ENCODE results near the gene GPC6.

Gene GPC6

DNA sequence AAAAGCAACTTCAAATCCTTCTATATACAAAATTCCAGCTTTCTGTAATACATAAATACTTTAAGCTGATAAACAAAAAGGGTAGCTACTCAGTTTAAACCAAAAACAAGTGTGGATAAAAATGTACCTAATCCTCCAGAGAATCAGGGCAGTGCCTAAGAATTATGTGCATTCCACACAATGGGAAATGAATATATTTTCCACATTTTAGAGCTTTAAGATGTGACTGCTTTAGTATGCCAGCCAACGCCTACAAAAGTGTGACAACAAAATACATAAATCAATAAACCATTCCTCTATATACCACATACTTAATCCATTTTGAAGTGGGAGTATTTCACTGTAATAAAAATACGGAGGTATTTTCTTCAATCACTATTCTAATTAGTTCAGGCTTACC is 977.6 kb downstream of the GPC6 start:
- H3K79me2 ChIP-seq (ENCODE audit: insufficient read depth, low read length), result no peaks in the 10 kb centered on the region
- H3K36me3 ChIP-seq (ENCODE audit: insufficient read depth, low read length), result no peaks in the 10 kb centered on the region
- H3K4me3 ChIP-seq (ENCODE audit: low read length, poor library complexity, severe bottlenecking), result no peak overlapping the region
- no peaks in the 10 kb centered on the region for H3F3A ChIP-seq (ENCODE audit: low read depth)
- no peaks in the 10 kb centered on the region for H3K27me3 ChIP-seq (ENCODE audit: insufficient read depth, low read length, poor library complexity, severe bottlenecking)
- no peaks in the 10 kb centered on the region for H3K4me1 ChIP-seq (ENCODE audit: insufficient read depth, low read length, poor library complexity, severe bottlenecking)
- no peaks in the 10 kb centered on the region for H3K9me2 ChIP-seq (replicated peaks; ENCODE audit: low read depth, low read length)
- no peaks in the 10 kb centered on the region for H3K9me3 ChIP-seq (ENCODE audit: insufficient read depth, low read depth, low read length)
- H4K20me1 ChIP-seq (ENCODE audit: insufficient read depth, low read length, poor library complexity, severe bottlenecking), result no peaks in the 10 kb centered on the region
- H3K4me2 ChIP-seq (ENCODE audit: low read depth, low read length, poor library complexity, severe bottlenecking), result no peak overlapping the region
- TF ChIP-seq, protein P1, sequence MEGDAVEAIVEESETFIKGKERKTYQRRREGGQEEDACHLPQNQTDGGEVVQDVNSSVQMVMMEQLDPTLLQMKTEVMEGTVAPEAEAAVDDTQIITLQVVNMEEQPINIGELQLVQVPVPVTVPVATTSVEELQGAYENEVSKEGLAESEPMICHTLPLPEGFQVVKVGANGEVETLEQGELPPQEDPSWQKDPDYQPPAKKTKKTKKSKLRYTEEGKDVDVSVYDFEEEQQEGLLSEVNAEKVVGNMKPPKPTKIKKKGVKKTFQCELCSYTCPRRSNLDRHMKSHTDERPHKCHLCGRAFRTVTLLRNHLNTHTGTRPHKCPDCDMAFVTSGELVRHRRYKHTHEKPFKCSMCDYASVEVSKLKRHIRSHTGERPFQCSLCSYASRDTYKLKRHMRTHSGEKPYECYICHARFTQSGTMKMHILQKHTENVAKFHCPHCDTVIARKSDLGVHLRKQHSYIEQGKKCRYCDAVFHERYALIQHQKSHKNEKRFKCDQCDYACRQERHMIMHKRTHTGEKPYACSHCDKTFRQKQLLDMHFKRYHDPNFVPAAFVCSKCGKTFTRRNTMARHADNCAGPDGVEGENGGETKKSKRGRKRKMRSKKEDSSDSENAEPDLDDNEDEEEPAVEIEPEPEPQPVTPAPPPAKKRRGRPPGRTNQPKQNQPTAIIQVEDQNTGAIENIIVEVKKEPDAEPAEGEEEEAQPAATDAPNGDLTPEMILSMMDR (conservative IDR thresholded peaks at IDR 0.05; ENCODE audit: low read length), result no peak
- H2AFZ ChIP-seq (ENCODE audit: low read length), result no peak overlapping the region
- H3K9ac ChIP-seq (ENCODE audit: low read depth, low read length, poor library complexity, severe bottlenecking), result no peak overlapping the region

DNA sequence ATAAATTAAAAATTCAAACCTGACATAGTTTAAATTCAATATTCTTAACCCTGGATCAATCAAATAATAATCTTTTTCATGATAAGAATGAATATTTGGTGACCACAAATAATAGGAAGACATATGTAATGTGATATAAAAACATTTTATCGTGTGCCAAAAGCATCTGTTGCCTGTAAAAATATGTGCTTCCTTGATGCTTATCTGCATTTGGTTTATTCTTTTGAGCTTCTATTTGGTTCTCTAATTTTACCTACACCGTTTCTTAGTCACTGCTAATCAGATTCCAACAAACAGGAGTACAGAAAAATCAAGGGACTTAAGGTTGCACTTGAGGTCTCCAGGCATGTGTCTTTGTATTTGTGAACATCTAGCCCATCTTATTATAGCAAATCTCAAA is 978.3 kb downstream of the GPC6 start:
- no peaks in the 10 kb centered on the region for H4K20me1 ChIP-seq (ENCODE audit: insufficient read depth, low read length, poor library complexity, severe bottlenecking)
- no peak overlapping the region for H2AFZ ChIP-seq (ENCODE audit: low read length)
- H3F3A ChIP-seq (ENCODE audit: low read depth), result no peaks in the 10 kb centered on the region
- no peak overlapping the region for H3K9ac ChIP-seq (ENCODE audit: low read depth, low read length, poor library complexity, severe bottlenecking)
- no peaks in the 10 kb centered on the region for H3K36me3 ChIP-seq (ENCODE audit: insufficient read depth, low read length)
- no peak overlapping the region for H3K4me2 ChIP-seq (ENCODE audit: low read depth, low read length, poor library complexity, severe bottlenecking)
- no peaks in the 10 kb centered on the region for H3K27me3 ChIP-seq (ENCODE audit: insufficient read depth, low read length, poor library complexity, severe bottlenecking)
- no peaks in the 10 kb centered on the region for H3K79me2 ChIP-seq (ENCODE audit: insufficient read depth, low read length)
- H3K4me1 ChIP-seq (ENCODE audit: insufficient read depth, low read length, poor library complexity, severe bottlenecking), result no peaks in the 10 kb centered on the region
- TF ChIP-seq EZH2phosphoT487 (IDR thresholded peaks at IDR 0.05; ENCODE audit: borderline replicate concordance), result no peak
- TF ChIP-seq, protein P1 (conservative IDR thresholded peaks at IDR 0.05; ENCODE audit: low read length), result no peak
- no peak overlapping the region for H3K4me3 ChIP-seq (ENCODE audit: low read length, poor library complexity, severe bottlenecking)
- H3K9me2 ChIP-seq (replicated peaks; ENCODE audit: low read depth, low read length), result no peaks in the 10 kb centered on the region
- no peaks in the 10 kb centered on the region for H3K9me3 ChIP-seq (ENCODE audit: insufficient read depth, low read depth, low read length)

DNA sequence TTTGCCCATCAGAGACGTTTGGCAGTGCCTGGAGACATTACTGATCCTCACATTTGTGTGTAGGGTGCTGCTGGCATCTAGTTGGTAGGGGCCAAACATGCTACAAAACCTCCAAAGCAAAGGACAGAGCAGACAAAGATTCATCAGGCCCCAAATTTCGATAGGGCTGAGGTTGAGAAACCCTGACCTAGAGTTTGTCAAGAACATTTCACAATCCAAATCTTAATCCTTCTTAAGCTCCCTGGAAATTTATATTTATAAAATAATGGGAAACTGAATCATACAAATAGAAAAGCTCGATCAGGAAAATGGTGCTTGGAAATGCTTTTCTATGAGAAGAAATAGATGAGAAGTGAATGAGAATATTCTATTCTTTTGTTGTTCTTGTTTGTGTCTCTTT is 979.3 kb downstream of the GPC6 start:
- H4K20me1 ChIP-seq (ENCODE audit: insufficient read depth, low read length, poor library complexity, severe bottlenecking), result no peaks in the 10 kb centered on the region
- H3K4me3 ChIP-seq (ENCODE audit: low read length, poor library complexity, severe bottlenecking), result no peak overlapping the region
- H3F3A ChIP-seq (ENCODE audit: low read depth), result no peaks in the 10 kb centered on the region
- H3K9me3 ChIP-seq (ENCODE audit: insufficient read depth, low read depth, low read length), result no peaks in the 10 kb centered on the region
- no peak for TF ChIP-seq EZH2phosphoT487 (IDR thresholded peaks at IDR 0.05; ENCODE audit: borderline replicate concordance)
- TF ChIP-seq, protein P1 (conservative IDR thresholded peaks at IDR 0.05; ENCODE audit: low read length), result no peak
- no peaks in the 10 kb centered on the region for H3K4me1 ChIP-seq (ENCODE audit: insufficient read depth, low read length, poor library complexity, severe bottlenecking)
- no peak overlapping the region for H3K4me2 ChIP-seq (ENCODE audit: low read depth, low read length, poor library complexity, severe bottlenecking)
- no peak overlapping the region for H2AFZ ChIP-seq (ENCODE audit: low read length)
- H3K9me2 ChIP-seq (replicated peaks; ENCODE audit: low read depth, low read length), result no peaks in the 10 kb centered on the region
- no peaks in the 10 kb centered on the region for H3K36me3 ChIP-seq (ENCODE audit: insufficient read depth, low read length)
- H3K27me3 ChIP-seq (ENCODE audit: insufficient read depth, low read length, poor library complexity, severe bottlenecking), result no peaks in the 10 kb centered on the region
- no peak overlapping the region for H3K9ac ChIP-seq (ENCODE audit: low read depth, low read length, poor library complexity, severe bottlenecking)
- no peaks in the 10 kb centered on the region for H3K79me2 ChIP-seq (ENCODE audit: insufficient read depth, low read length)
